KMS-11 (cell line): ENCODE results near the gene GRID2.

Experiments used
- H2AFZ ChIP-seq: fragments of 200-600 bp; sonication (generic); 2 replicates; pipeline ENCODE4 v1.6.1; 2016; ENCODE audit warnings: antibody characterized with exemption, mixed run types, low read depth
- H3K27ac ChIP-seq: fragments of 200-600 bp; sonication (generic); 2 replicates; pipeline ENCODE4 v1.6.1; 2016; ENCODE audit warnings: mild to moderate bottlenecking, mixed run types
- H3K27me3 ChIP-seq: fragments of 200-600 bp; sonication (generic); 2 replicates; pipeline ENCODE4 v1.6.1; 2017; ENCODE audit warnings: mild to moderate bottlenecking, low read depth, mixed run types, moderate library complexity; ENCODE audit not compliant: insufficient read depth
- H3K36me3 ChIP-seq: fragments of 200-600 bp; sonication (generic); 2 replicates; pipeline ENCODE4 v1.6.1; 2017; ENCODE audit warnings: mild to moderate bottlenecking, mixed run types; ENCODE audit not compliant: insufficient read depth
- H3K4me1 ChIP-seq: fragments of 200-600 bp; sonication (generic); 2 replicates; pipeline ENCODE4 v1.6.1; 2016; ENCODE audit warnings: mild to moderate bottlenecking, low read depth, mixed run types; ENCODE audit not compliant: poor library complexity, severe bottlenecking
- H3K4me2 ChIP-seq: fragments of 200-600 bp; sonication (generic); 2 replicates; pipeline ENCODE4 v1.7.0; 2016; ENCODE audit warnings: mild to moderate bottlenecking, mixed run types
- H3K4me3 ChIP-seq: fragments of 200-600 bp; sonication (generic); IDR thresholded peaks from 2 replicates; pipeline ENCODE4 v1.6.1; 2017; ENCODE audit warnings: low read depth, low read length, mixed read lengths; ENCODE audit not compliant: insufficient read depth
- H3K79me2 ChIP-seq: fragments of 200-600 bp; sonication (generic); 2 replicates; pipeline ENCODE4 v1.6.1; 2016; ENCODE audit warnings: low read depth, mixed run types; ENCODE audit not compliant: insufficient read depth
- H3K9ac ChIP-seq: fragments of 200-600 bp; sonication (generic); 2 replicates; pipeline ENCODE4 v1.6.1; 2016; ENCODE audit warnings: mild to moderate bottlenecking, mixed run types
- H4K20me1 ChIP-seq: fragments of 200-600 bp; sonication (generic); 2 replicates; pipeline ENCODE4 v1.6.1; 2016; ENCODE audit warnings: mild to moderate bottlenecking, mixed run types; ENCODE audit not compliant: insufficient read depth
- TF ChIP-seq, protein P1 (sequence below): fragments of 200-600 bp; sonication (generic); conservative IDR thresholded peaks from 2 replicates; pipeline ENCODE4 v1.6.1; 2017; ENCODE audit warnings: low read depth, mild to moderate bottlenecking, antibody characterized with exemption, low read length, moderate library complexity, mixed read lengths

GRID2 gene

DNA sequence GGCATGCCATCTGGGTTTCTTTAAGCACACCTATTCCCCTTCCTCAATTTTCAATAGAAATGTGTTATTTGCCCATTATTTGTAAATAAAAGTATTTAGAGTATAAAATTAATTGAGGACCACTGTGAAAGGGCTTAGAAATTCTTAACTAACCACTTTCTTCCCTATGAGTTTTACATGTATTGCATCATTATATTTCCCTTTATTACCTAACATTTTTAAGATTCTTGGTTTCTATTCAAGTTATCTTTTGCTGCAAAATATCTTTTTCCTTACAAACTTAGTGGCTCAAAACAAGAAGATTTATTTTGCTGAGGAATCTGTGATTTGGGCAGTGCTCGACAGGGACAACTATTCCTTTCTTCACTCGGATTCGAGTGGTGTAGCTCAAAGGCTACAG lies 40.5 kb downstream of the GRID2 start:
- Histone ChIP-seq H2AFZ (no peak overlapping the region), H3K79me2 (no peaks in the 10 kb centered on the region), H3K4me2 (no peak overlapping the region), H3K36me3 (no peaks in the 10 kb centered on the region), H3K27me3 (no peaks in the 10 kb centered on the region), H3K9ac (no peak overlapping the region), H3K4me3 (no peak overlapping the region), H4K20me1 (no peaks in the 10 kb centered on the region), H3K27ac (no peak overlapping the region), H3K4me1 (no peaks in the 10 kb centered on the region)
- TF ChIP-seq, protein P1, sequence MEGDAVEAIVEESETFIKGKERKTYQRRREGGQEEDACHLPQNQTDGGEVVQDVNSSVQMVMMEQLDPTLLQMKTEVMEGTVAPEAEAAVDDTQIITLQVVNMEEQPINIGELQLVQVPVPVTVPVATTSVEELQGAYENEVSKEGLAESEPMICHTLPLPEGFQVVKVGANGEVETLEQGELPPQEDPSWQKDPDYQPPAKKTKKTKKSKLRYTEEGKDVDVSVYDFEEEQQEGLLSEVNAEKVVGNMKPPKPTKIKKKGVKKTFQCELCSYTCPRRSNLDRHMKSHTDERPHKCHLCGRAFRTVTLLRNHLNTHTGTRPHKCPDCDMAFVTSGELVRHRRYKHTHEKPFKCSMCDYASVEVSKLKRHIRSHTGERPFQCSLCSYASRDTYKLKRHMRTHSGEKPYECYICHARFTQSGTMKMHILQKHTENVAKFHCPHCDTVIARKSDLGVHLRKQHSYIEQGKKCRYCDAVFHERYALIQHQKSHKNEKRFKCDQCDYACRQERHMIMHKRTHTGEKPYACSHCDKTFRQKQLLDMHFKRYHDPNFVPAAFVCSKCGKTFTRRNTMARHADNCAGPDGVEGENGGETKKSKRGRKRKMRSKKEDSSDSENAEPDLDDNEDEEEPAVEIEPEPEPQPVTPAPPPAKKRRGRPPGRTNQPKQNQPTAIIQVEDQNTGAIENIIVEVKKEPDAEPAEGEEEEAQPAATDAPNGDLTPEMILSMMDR = no peak

DNA sequence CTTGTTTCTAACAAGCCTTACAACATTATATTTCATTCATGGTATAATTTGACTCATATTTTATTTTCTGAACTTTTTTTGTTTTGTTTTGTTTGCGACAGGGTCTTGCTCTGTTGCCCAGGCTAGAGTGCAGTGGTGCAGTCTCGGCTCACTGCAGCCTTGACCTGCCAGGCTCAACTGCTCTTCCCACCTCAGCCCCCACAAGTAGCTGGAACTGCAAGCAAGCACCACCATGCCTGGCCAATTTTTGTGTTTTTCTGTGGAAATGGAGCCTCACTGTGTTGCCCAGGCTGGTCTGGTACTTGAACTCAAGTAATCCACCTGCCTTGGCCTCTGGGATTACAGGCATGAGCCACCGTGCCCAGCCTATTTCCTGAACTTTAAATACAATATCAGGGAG lies 42.5 kb downstream of the GRID2 start:
- Histone ChIP-seq H3K4me2 (no peak overlapping the region), H3K9ac (no peak overlapping the region), H3K4me1 (no peaks in the 10 kb centered on the region), H3K79me2 (no peaks in the 10 kb centered on the region), H3K27ac (no peak overlapping the region), H2AFZ (no peak overlapping the region), H3K36me3 (no peaks in the 10 kb centered on the region), H3K4me3 (no peak overlapping the region), H4K20me1 (no peaks in the 10 kb centered on the region), H3K27me3 (no peaks in the 10 kb centered on the region)
- TF ChIP-seq, protein P1 = no peak

DNA sequence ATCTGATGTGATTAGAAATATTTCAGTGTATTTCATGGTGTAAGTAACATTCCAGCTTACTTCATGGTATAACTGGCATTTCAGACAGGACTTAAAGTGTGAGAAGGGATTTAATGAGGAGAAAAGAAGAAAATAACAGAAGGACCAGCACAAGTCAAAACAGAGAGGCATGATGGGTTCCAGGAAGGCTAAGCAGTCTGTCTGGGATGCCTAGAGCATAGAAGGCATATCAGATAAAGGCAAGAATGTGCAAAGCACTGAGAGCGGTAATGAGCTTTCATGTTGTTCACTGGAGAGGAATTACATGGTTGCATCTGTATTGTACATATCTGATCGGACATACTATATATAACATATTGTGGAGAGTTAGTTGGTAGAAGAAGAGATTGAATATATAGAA lies 54.2 kb downstream of the GRID2 start:
- H3K4me1 ChIP-seq = no peaks in the 10 kb centered on the region

DNA sequence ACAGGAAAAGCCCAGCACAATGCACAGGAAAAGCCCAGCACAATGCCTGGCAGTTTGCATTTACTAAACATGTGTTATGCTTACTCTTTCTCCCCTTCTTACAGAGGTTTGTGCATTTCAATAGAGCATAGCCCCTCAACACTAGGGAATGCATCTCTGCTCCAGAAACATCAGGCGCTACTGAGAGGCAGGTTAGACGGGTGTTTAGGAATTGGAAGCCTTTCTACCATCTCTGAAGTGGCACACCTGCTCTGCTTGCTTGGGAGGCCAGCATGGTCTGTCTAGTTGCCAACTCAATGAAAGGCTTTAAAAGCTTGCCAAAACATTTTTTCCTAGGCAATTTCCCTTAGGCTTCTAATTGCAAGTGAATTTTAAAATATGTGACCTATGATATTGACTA lies 55.7 kb downstream of the GRID2 start:
- H3K4me1 ChIP-seq = no peaks in the 10 kb centered on the region
- no peak overlapping the region for H3K4me2 ChIP-seq
- H3K27ac ChIP-seq = no peak overlapping the region
- H3K79me2 ChIP-seq = no peaks in the 10 kb centered on the region
- no peak overlapping the region for H2AFZ ChIP-seq
- no peaks in the 10 kb centered on the region for H3K27me3 ChIP-seq
- H3K9ac ChIP-seq = no peak overlapping the region
- H3K36me3 ChIP-seq = no peaks in the 10 kb centered on the region
- no peaks in the 10 kb centered on the region for H4K20me1 ChIP-seq
- TF ChIP-seq, protein P1 = no peak
- H3K4me3 ChIP-seq = no peak overlapping the region

More for the DNA sequence above, 54.2 kb downstream of the GRID2 start:
- Histone ChIP-seq H3K4me2 (no peak overlapping the region), H2AFZ (no peak overlapping the region), H3K36me3 (no peaks in the 10 kb centered on the region), H3K79me2 (no peaks in the 10 kb centered on the region), H4K20me1 (no peaks in the 10 kb centered on the region), H3K27ac (no peak overlapping the region), H3K27me3 (no peaks in the 10 kb centered on the region), H3K4me3 (no peak overlapping the region), H3K9ac (no peak overlapping the region)
- TF ChIP-seq, protein P1 = no peak

DNA sequence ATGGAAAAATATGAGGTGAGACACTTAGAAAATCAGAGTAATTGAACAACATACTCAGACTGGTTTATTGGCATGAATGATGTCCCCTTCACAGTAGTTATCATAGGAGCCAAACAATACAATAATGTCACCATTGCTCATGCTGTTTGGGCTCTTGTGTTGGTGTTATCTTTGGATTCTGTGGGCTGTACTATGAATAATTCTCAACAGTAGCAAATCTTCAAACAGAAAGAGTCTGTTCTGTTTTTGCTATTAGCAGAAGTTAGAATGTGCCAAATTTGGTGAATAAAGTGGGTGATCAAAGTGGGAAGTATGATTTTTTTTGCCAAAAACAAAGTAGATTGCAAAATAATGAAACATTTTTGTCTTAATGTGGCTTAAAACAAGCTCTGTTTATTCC lies 58.3 kb downstream of the GRID2 start:
- H3K4me2 ChIP-seq = no peak overlapping the region
- H3K27me3 ChIP-seq = no peaks in the 10 kb centered on the region
- H4K20me1 ChIP-seq = no peaks in the 10 kb centered on the region
- TF ChIP-seq, protein P1 = no peak
- H3K27ac ChIP-seq = no peak overlapping the region
- no peak overlapping the region for H2AFZ ChIP-seq
- no peak overlapping the region for H3K9ac ChIP-seq
- no peak overlapping the region for H3K4me3 ChIP-seq
- H3K79me2 ChIP-seq = no peaks in the 10 kb centered on the region
- H3K4me1 ChIP-seq = no peaks in the 10 kb centered on the region
- H3K36me3 ChIP-seq = no peaks in the 10 kb centered on the region
